IMR-90 (cell line): ENCODE results near the gene DEFB125. TPM values are rescaled to one million over a fixed set of nuclear protein-coding genes. Genes with fewer than 3 reads are reported as not detected.

Source experiments
- ATAC-seq: fragments of 200-7000 bp; cut with Tn5 transposase; 2 replicates; pipeline ENCODE4 v1.9.1; 2020; ENCODE audit warnings: low read depth, mild to moderate bottlenecking, moderate library complexity
- BruUV-seq: library from RNA; stranded (reverse); fragments of 400-500 nt; replicated peaks from 2 replicates; lab custom pipeline; 2021; lab: Mats Ljungman, UMichigan
- CTCF ChIA-PET: fragments of 300-600 bp; formaldehyde crosslinking; extraction: SDS; loops from one replicate; lab custom pipeline; 2021; ENCODE audit warnings: antibody characterized with exemption; lab: Yijun Ruan, JAX
- POLR2A ChIA-PET: fragments of 300-600 bp; sonication (Branson Sonifier 250); formaldehyde crosslinking; loops from one replicate; lab custom pipeline; 2022; ENCODE audit warnings: antibody characterized with exemption; ENCODE audit not compliant: unreplicated experiment; lab: Charles Lee
- DNase-seq: peaks from one replicate; pipeline ENCODE4 v3.0.0; 2013
- H2AFZ ChIP-seq: replicated peaks from 2 replicates; pipeline ENCODE3; 2013; ENCODE audit warnings: low read length, mild to moderate bottlenecking; ENCODE audit not compliant: poor library complexity
- H2AK5ac ChIP-seq: 2 replicates; pipeline ENCODE4 v1.6.1; 2013; ENCODE audit warnings: low read depth, low read length, inconsistent platforms
- H2AK9ac ChIP-seq: replicated peaks from 2 replicates; pipeline ENCODE3; 2013; ENCODE audit warnings: mild to moderate bottlenecking, low read depth, low read length, moderate library complexity; ENCODE audit not compliant: poor library complexity
- H2BK120ac ChIP-seq: 2 replicates; pipeline ENCODE4 v1.6.1; 2013; ENCODE audit warnings: low read depth, low read length, inconsistent platforms
- H2BK15ac ChIP-seq: 3 replicates; pipeline ENCODE4 v1.6.1; 2013; ENCODE audit warnings: low read depth, low read length, inconsistent platforms
- H2BK20ac ChIP-seq: 2 replicates; pipeline ENCODE4 v1.6.1; 2013; ENCODE audit warnings: low read depth, mild to moderate bottlenecking, inconsistent platforms, low read length, moderate library complexity
- H2BK5ac ChIP-seq: 2 replicates; pipeline ENCODE4 v1.6.1; 2013; ENCODE audit warnings: mild to moderate bottlenecking, low read depth, low read length, inconsistent platforms; ENCODE audit not compliant: poor library complexity, severe bottlenecking
- H3K14ac ChIP-seq: replicated peaks from 2 replicates; pipeline ENCODE4 v1.6.1; 2013; ENCODE audit warnings: low read depth, low read length, inconsistent platforms
- H3K18ac ChIP-seq: 2 replicates; pipeline ENCODE4 v1.6.1; 2013; ENCODE audit warnings: low read depth, low read length, control low read depth
- H3K23ac ChIP-seq: 2 replicates; pipeline ENCODE4 v1.6.1; 2013; ENCODE audit warnings: low read depth, low read length, inconsistent platforms
- H3K27ac ChIP-seq: 2 replicates; pipeline ENCODE4 v1.5.1; 2013; ENCODE audit warnings: mild to moderate bottlenecking, control low read depth, low read length; ENCODE audit not compliant: insufficient read depth
- H3K27me3 ChIP-seq: 2 replicates; pipeline ENCODE4 v1.6.1; 2013; ENCODE audit warnings: low read length; ENCODE audit not compliant: control insufficient read depth, insufficient read depth
- H3K36me3 ChIP-seq: 2 replicates; pipeline ENCODE4 v1.6.1; 2013; ENCODE audit warnings: low read length, mixed read lengths; ENCODE audit not compliant: control insufficient read depth, insufficient read depth
- H3K4ac ChIP-seq: 2 replicates; pipeline ENCODE4 v1.6.1; 2013; ENCODE audit warnings: low read depth, low read length, inconsistent platforms
- H3K4me1 ChIP-seq: 2 replicates; pipeline ENCODE4 v1.6.1; 2013; ENCODE audit warnings: low read length, mixed read lengths; ENCODE audit not compliant: control insufficient read depth, insufficient read depth
- H3K4me2 ChIP-seq: 2 replicates; pipeline ENCODE4 v1.6.1; 2013; ENCODE audit warnings: low read depth, mild to moderate bottlenecking, control low read depth, low read length, moderate library complexity
- H3K4me3 ChIP-seq: 2 replicates; pipeline ENCODE4 v1.5.1; 2013; ENCODE audit warnings: low read depth, mild to moderate bottlenecking, control low read depth, low read length, moderate library complexity; ENCODE audit not compliant: insufficient read depth
- H3K56ac ChIP-seq: 2 replicates; pipeline ENCODE4 v1.6.1; 2013; ENCODE audit warnings: low read length, inconsistent platforms; ENCODE audit not compliant: insufficient read depth; ENCODE audit errors: extremely low read depth
- H3K79me1 ChIP-seq, 2 experiments: 2 replicates each; pipeline ENCODE4 v1.6.1; 2013; ENCODE audit warnings: low read length in 2 of 2, inconsistent platforms in 1 of 2, low read depth in 1 of 2
- H3K9ac ChIP-seq: 2 replicates; pipeline ENCODE4 v1.6.1; 2013; ENCODE audit warnings: low read depth, low read length, control low read depth
- H3K9me1 ChIP-seq: 2 replicates; pipeline ENCODE4 v1.6.1; 2013; ENCODE audit warnings: low read length, inconsistent platforms; ENCODE audit not compliant: insufficient read depth
- H3K9me3 ChIP-seq: 2 replicates; pipeline ENCODE4 v1.6.1; 2013; ENCODE audit warnings: low read length; ENCODE audit not compliant: control insufficient read depth, insufficient read depth
- H4K20me1 ChIP-seq: 2 replicates; pipeline ENCODE4 v1.6.1; 2013; ENCODE audit warnings: low read length, inconsistent platforms; ENCODE audit not compliant: insufficient read depth
- H4K5ac ChIP-seq: 2 replicates; pipeline ENCODE4 v1.6.1; 2013; ENCODE audit warnings: mild to moderate bottlenecking, low read depth, low read length, control low read depth
- H4K8ac ChIP-seq, 2 experiments: 2 replicates each; pipeline ENCODE4 v1.6.1; 2013; ENCODE audit warnings: low read depth in 2 of 2, low read length in 2 of 2, control low read depth in 1 of 2, inconsistent platforms in 1 of 2
- H4K91ac ChIP-seq: 2 replicates; pipeline ENCODE4 v1.6.1; 2013; ENCODE audit warnings: low read depth, low read length, inconsistent platforms; ENCODE audit not compliant: insufficient read depth
- BHLHE40 ChIP-seq: fragments of 150-350 bp; IDR thresholded peaks from 2 replicates; pipeline ENCODE4 v1.6.1; 2016; ENCODE audit warnings: mild to moderate bottlenecking, low read depth, low read length
- CEBPB ChIP-seq: IDR thresholded peaks from 2 replicates; pipeline ENCODE4 v1.6.1; 2012; ENCODE audit warnings: low read depth, low read length, improper control_type of control experiment
- CHD1 ChIP-seq: IDR thresholded peaks from 2 replicates; pipeline ENCODE4 v1.6.1; 2012; ENCODE audit warnings: low read depth, low read length, improper control_type of control experiment
- FOS ChIP-seq: fragments of 150-350 bp; IDR thresholded peaks from 2 replicates; pipeline ENCODE4 v1.6.1; 2016; ENCODE audit warnings: low read depth, low read length
- MAFK ChIP-seq: IDR thresholded peaks from 2 replicates; pipeline ENCODE4 v1.6.1; 2012; ENCODE audit warnings: low read depth, low read length, improper control_type of control experiment
- MAZ ChIP-seq: IDR thresholded peaks from 2 replicates; pipeline ENCODE4 v1.6.1; 2012; ENCODE audit warnings: low read depth, mild to moderate bottlenecking, low read length, improper control_type of control experiment, moderate library complexity, borderline replicate concordance
- MXI1 ChIP-seq: IDR thresholded peaks from 2 replicates; pipeline ENCODE4 v1.6.1; 2012; ENCODE audit warnings: low read depth, mild to moderate bottlenecking, low read length, moderate library complexity, borderline replicate concordance
- NFE2L2 ChIP-seq: fragments of 150-350 bp; IDR thresholded peaks from 2 replicates; pipeline ENCODE4 v1.6.1; 2016; ENCODE audit warnings: low read depth, mild to moderate bottlenecking, low read length
- POLR2A ChIP-seq: IDR thresholded peaks from 2 replicates; pipeline ENCODE4 v1.6.1; 2012; ENCODE audit warnings: mild to moderate bottlenecking, low read depth, low read length
- RAD21 ChIP-seq: IDR thresholded peaks from 2 replicates; pipeline ENCODE4 v1.6.1; 2012; ENCODE audit warnings: low read length, improper control_type of control experiment
- RCOR1 ChIP-seq: IDR thresholded peaks from 2 replicates; pipeline ENCODE4 v1.6.1; 2012; ENCODE audit warnings: mild to moderate bottlenecking, low read length, improper control_type of control experiment; ENCODE audit not compliant: insufficient replicate concordance
- RFX5 ChIP-seq: IDR thresholded peaks from 2 replicates; pipeline ENCODE4 v1.8.0; 2012; ENCODE audit warnings: low read depth, mild to moderate bottlenecking, low read length, moderate library complexity
- SMC3 ChIP-seq: fragments of 150-350 bp; IDR thresholded peaks from 2 replicates; pipeline ENCODE4 v1.6.1; 2016; ENCODE audit warnings: low read depth, mild to moderate bottlenecking, antibody characterized with exemption, low read length, moderate library complexity
- dilution Hi-C: fragments of 300-500 bp; cut with HindIII; formaldehyde crosslinking; loops from one replicate; pipeline ENCODE4 v1.14.3; 2018; ENCODE audit warnings: low sequenced_read_pairs; ENCODE audit not compliant: unreplicated experiment
- in situ Hi-C: fragments of 300-500 bp; cut with MboI; formaldehyde crosslinking; loops from 3 replicates; pipeline ENCODE4 v1.14.3; 2019; ENCODE audit warnings: low sequenced_read_pairs, inconsistent platforms, mixed read lengths
- intact Hi-C: fragments of 100-400 bp; cut with micrococcal nuclease; formaldehyde crosslinking; loops from 2 replicates; pipeline ENCODE4 v1.10.0; 2022
- polyA plus RNA-seq, 3 experiments: library from polyadenylated mRNA; depleted of rRNA; stranded (reverse); fragments of >200 nt; gene quantifications; 2 replicates each; pipeline ENCODE4 v1.2.3, GENCODE V29; 2012; ENCODE audit warnings: low replicate concordance in 1 of 3
- total RNA-seq: library from RNA; depleted of rRNA; stranded (reverse); fragments of >200 nt; gene quantifications from 2 replicates; pipeline ENCODE4 v1.2.3, GENCODE V29; 2012
- TF ChIP-seq, protein P1 (sequence below): fragments of 150-350 bp; IDR thresholded peaks from 2 replicates; pipeline ENCODE4 v1.6.1; 2017; ENCODE audit warnings: mild to moderate bottlenecking, antibody characterized with exemption, low read length, low read depth
- TF ChIP-seq, protein P2 (sequence below): fragments of 150-350 bp; IDR thresholded peaks from 2 replicates; pipeline ENCODE4 v1.6.1; 2016; ENCODE audit warnings: low read depth, mild to moderate bottlenecking, low read length, moderate library complexity, borderline replicate concordance
- TF ChIP-seq, protein P3 (sequence below): conservative IDR thresholded peaks from 2 replicates; pipeline ENCODE4 v1.5.1; 2012; ENCODE audit warnings: mild to moderate bottlenecking, low read depth, low read length, improper control_type of control experiment

Gene DEFB125
- total and polyA plus RNA-seq, 2 of the 4 experiments (the other 2 are of a cell fraction), result not detected

DNA sequence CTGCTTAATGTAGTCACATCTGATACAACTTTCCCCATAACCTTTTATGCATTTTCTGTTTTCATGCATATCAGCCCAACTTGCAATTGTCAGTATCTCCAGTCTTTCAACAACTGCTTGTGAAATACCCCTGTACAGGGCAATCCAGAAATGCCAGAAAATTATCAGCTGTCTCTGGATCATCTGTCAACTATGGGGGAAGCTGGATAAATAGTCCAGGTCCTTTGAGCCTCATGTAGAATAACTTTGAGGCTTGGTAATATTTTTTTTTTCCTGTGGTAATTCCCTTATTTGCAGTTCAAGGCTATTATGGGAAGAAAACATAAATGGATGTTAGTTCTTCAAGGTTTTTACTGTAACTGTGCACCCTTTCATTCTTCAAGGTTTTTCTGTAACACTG lies 6.2 kb downstream of the DEFB125 start:
- H3K79me1 ChIP-seq, result no peaks in the 10 kb centered on the region
- no peak overlapping the region for H2BK120ac ChIP-seq
- H3K4ac ChIP-seq, result no peak overlapping the region
- H2BK15ac ChIP-seq, result no peak overlapping the region
- intact Hi-C loops (no loop called here), dilution Hi-C loops (no loop called here), in situ Hi-C loops (no loop called here)
- ChIA-PET CTCF (no interaction called here), POLR2A (no interaction called here)
- H2AFZ ChIP-seq, result no peak overlapping the region
- BruUV-seq, result no TSS peak
- no peaks in the 10 kb centered on the region for H3K36me3 ChIP-seq
- H2AK9ac ChIP-seq, result no peak overlapping the region
- no peaks in the 10 kb centered on the region for H3K9me1 ChIP-seq
- no peak overlapping the region for H3K4me2 ChIP-seq
- H3K4me1 ChIP-seq, result no peaks in the 10 kb centered on the region
- H3K9me3 ChIP-seq, result no peaks in the 10 kb centered on the region
- no peaks in the 10 kb centered on the region for H4K20me1 ChIP-seq
- no peak overlapping the region for H3K14ac ChIP-seq
- no peak overlapping the region for H2AK5ac ChIP-seq
- no peak overlapping the region for H2BK20ac ChIP-seq
- H4K5ac ChIP-seq, result no peak overlapping the region
- no peak overlapping the region for H2BK5ac ChIP-seq
- no peak overlapping the region for H4K91ac ChIP-seq
- no peak overlapping the region for H3K23ac ChIP-seq
- TF ChIP-seq RFX5 (no peak), FOS (no peak), MAFK (no peak), SMC3 (no peak), CEBPB (no peak), RAD21 (no peak), MXI1 (no peak), BHLHE40 (no peak), RCOR1 (no peak), MAZ (no peak), NFE2L2 (no peak), CHD1 (no peak), POLR2A (no peak)
- TF ChIP-seq, protein P1, sequence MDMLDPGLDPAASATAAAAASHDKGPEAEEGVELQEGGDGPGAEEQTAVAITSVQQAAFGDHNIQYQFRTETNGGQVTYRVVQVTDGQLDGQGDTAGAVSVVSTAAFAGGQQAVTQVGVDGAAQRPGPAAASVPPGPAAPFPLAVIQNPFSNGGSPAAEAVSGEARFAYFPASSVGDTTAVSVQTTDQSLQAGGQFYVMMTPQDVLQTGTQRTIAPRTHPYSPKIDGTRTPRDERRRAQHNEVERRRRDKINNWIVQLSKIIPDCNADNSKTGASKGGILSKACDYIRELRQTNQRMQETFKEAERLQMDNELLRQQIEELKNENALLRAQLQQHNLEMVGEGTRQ, result no peak
- TF ChIP-seq, protein P2, sequence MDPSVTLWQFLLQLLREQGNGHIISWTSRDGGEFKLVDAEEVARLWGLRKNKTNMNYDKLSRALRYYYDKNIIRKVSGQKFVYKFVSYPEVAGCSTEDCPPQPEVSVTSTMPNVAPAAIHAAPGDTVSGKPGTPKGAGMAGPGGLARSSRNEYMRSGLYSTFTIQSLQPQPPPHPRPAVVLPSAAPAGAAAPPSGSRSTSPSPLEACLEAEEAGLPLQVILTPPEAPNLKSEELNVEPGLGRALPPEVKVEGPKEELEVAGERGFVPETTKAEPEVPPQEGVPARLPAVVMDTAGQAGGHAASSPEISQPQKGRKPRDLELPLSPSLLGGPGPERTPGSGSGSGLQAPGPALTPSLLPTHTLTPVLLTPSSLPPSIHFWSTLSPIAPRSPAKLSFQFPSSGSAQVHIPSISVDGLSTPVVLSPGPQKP, result no peak
- TF ChIP-seq, protein P3, sequence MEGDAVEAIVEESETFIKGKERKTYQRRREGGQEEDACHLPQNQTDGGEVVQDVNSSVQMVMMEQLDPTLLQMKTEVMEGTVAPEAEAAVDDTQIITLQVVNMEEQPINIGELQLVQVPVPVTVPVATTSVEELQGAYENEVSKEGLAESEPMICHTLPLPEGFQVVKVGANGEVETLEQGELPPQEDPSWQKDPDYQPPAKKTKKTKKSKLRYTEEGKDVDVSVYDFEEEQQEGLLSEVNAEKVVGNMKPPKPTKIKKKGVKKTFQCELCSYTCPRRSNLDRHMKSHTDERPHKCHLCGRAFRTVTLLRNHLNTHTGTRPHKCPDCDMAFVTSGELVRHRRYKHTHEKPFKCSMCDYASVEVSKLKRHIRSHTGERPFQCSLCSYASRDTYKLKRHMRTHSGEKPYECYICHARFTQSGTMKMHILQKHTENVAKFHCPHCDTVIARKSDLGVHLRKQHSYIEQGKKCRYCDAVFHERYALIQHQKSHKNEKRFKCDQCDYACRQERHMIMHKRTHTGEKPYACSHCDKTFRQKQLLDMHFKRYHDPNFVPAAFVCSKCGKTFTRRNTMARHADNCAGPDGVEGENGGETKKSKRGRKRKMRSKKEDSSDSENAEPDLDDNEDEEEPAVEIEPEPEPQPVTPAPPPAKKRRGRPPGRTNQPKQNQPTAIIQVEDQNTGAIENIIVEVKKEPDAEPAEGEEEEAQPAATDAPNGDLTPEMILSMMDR, result no peak
- H3K27ac ChIP-seq, result no peak overlapping the region
- ATAC-seq (no peak), DNase-seq (no peak)
- H3K27me3 ChIP-seq, result no peaks in the 10 kb centered on the region
- no peak overlapping the region for H3K9ac ChIP-seq
- H3K56ac ChIP-seq, result no peak overlapping the region
- no peak overlapping the region for H3K4me3 ChIP-seq
- no peak overlapping the region for H3K18ac ChIP-seq
- no peak overlapping the region for H4K8ac ChIP-seq
